ENCODE data around the gene SF3A1. TPM values are rescaled to one million over a fixed set of nuclear protein-coding genes. Genes with fewer than 3 reads are reported as not detected.

The SF3A1 gene
- total RNA-seq, 1 experiment from 2014 or later = 230 TPM

GRCh38 chr22:30362651-30363281, 6.1 kb upstream of the SF3A1 start:
- TF ChIP-seq POLR2A (IDR thresholded peaks at IDR 0.05; ENCODE audit: borderline replicate concordance, extremely low read depth, insufficient read depth, insufficient read length) (no peak), ATF3 (IDR thresholded peaks at IDR 0.05) (no peak), REST (IDR thresholded peaks at IDR 0.05; ENCODE audit: low read depth) (no peak), ELF1 (IDR thresholded peaks at IDR 0.05; ENCODE audit: borderline replicate concordance, low read depth) (no peak), SP1 (IDR thresholded peaks at IDR 0.05; ENCODE audit: low read depth) (no peak), EGR1 (IDR thresholded peaks at IDR 0.05; ENCODE audit: low read depth) (no peak), SRF (IDR thresholded peaks at IDR 0.05; ENCODE audit: low read depth) (no peak), CEBPB (IDR thresholded peaks at IDR 0.05; ENCODE audit: low read depth) (no peak), TCF7L2 (IDR thresholded peaks at IDR 0.05; ENCODE audit: borderline replicate concordance, extremely low read depth, insufficient read depth, insufficient read length) (no peak), YY1 (IDR thresholded peaks at IDR 0.05; ENCODE audit: extremely low read depth, insufficient replicate concordance, low read depth, low read length) (no peak), MAX (IDR thresholded peaks at IDR 0.05) (no peak), RAD21 (IDR thresholded peaks at IDR 0.05; ENCODE audit: low read depth) (no peak), POLR2AphosphoS5 (IDR thresholded peaks at IDR 0.05; ENCODE audit: low read depth, low read length) (no peak), EZH2 (IDR thresholded peaks at IDR 0.05) (no peak), ZFX (IDR thresholded peaks at IDR 0.05) (no peak), CBX3 (IDR thresholded peaks at IDR 0.05; ENCODE audit: low read depth) (no peak)
- no TSS peak for BruUV-seq (replicated peaks)
- no peak overlapping the region for H2AFZ ChIP-seq (ENCODE audit: low read depth, low read length, poor library complexity, severe bottlenecking)
- H3K79me2 ChIP-seq (ENCODE audit: insufficient read depth, low read length) = no peaks in the 10 kb centered on the region
- ATAC-seq (peak; percentile 38; the same call in 1 of the 2 replicates), DNase-seq (ENCODE audit: low read depth, low spot score) (no peak)
- intact Hi-C loops (cut with micrococcal nuclease) = no loop called here
- no peaks in the 10 kb centered on the region for H3K27me3 ChIP-seq (ENCODE audit: insufficient read depth, low read length)
- H3K4me1 ChIP-seq (ENCODE audit: control insufficient read depth in 1 of 2, insufficient read depth in 2 of 2, low read length in 2 of 2) = peaks cover 0 to 3% of the 10 kb centered on the region in 2 experiments; a peak in 2 of 4 replicates
- no peaks in the 10 kb centered on the region for H3K9me2 ChIP-seq (ENCODE audit: insufficient read depth)
- ChIA-PET POLR2A (no interaction called here), RAD21 (ENCODE audit: low non-redundant PET in 1 of 2, low total read pairs in 2 of 2, uncharacterized antibody in 2 of 2, unreplicated experiment in 2 of 2) (no interaction called here), CTCF (no interaction called here)
- no peaks in the 10 kb centered on the region for H3K9me3 ChIP-seq (ENCODE audit: control insufficient read depth in 1 of 2, insufficient read depth in 1 of 2, low read depth in 1 of 2, low read length in 2 of 2)
- H3K27ac ChIP-seq (ENCODE audit: low read depth, low read length) = no peak overlapping the region
- H3K4me2 ChIP-seq (ENCODE audit: low read length) = no peak overlapping the region
- H4K20me1 ChIP-seq (ENCODE audit: insufficient read depth) = no peaks in the 10 kb centered on the region
- H3K9ac ChIP-seq (ENCODE audit: low read length) = no peak overlapping the region
- no peak overlapping the region for H3K4me3 ChIP-seq (replicated peaks in 1 of 2; ENCODE audit: low read depth in 1 of 2, low read length in 2 of 2)
- H3K36me3 ChIP-seq (ENCODE audit: control insufficient read depth in 1 of 2, insufficient read depth in 2 of 2, low read length in 2 of 2) = no peaks in the 10 kb centered on the region
